ENCODE measurements around the gene EIF1AD. TPM values are rescaled to one million over a fixed set of nuclear protein-coding genes. Genes with fewer than 3 reads are reported as not detected.
A peak's percentile ranks its signal among the peaks of the same experiment; 100 is the strongest.

EIF1AD gene
- total RNA-seq, 1 experiment from 2014 or later: 64.6 TPM

GRCh38 chr11:66048547-66049323 lies 46.8 kb upstream of the EIF1AD start, which contains the start of gene GAL3ST3:
Gene GAL3ST3, minus strand, starts transcription at chr11:66049161. Its CDS starts 3,746 bp downstream, at chr11:66045415.
- intact Hi-C loops (cut with micrococcal nuclease; ENCODE audit: unreplicated experiment): no loop called here
- no peak for TF ChIP-seq TCF7L2 (IDR thresholded peaks at IDR 0.05; ENCODE audit: low read depth, low read length)
- POLR2A ChIA-PET: no interaction called here
- ATAC-seq: no peak
- in situ Hi-C loops (cut with HindIII; ENCODE audit: low pct_unique_long_range_greater_than_20kb, low sequenced_read_pairs): no loop called here
- peak within 1 kb of the TSS in 1 of 2 experiments; percentile 15; a peak in 1 of 4 replicates for H3K4me3 ChIP-seq (ENCODE audit: low read depth in 2 of 2, low read length in 2 of 2)
- H3K27ac ChIP-seq (ENCODE audit: low read length): no peak within 1 kb of the TSS
- H3K27me3 ChIP-seq (ENCODE audit: control insufficient read depth, insufficient read depth, low read length): no peaks in the 10 kb centered on the region
- peaks cover 3% of the 10 kb centered on the region; the same call in 1 of the 2 replicates for H3K36me3 ChIP-seq (ENCODE audit: control insufficient read depth, insufficient read depth, low read length)
- CTCF ChIA-PET: no interaction called here
- H3K9me3 ChIP-seq (ENCODE audit: control insufficient read depth, insufficient read depth, low read depth, low read length): no peaks in the 10 kb centered on the region
- no peak for DNase-seq (ENCODE audit: low read depth, low spot score)
- BruUV-seq (replicated peaks): no TSS peak
- peaks cover 20% of the 10 kb centered on the region for H3K4me1 ChIP-seq (ENCODE audit: control insufficient read depth, insufficient read depth, low read length)

DNA sequence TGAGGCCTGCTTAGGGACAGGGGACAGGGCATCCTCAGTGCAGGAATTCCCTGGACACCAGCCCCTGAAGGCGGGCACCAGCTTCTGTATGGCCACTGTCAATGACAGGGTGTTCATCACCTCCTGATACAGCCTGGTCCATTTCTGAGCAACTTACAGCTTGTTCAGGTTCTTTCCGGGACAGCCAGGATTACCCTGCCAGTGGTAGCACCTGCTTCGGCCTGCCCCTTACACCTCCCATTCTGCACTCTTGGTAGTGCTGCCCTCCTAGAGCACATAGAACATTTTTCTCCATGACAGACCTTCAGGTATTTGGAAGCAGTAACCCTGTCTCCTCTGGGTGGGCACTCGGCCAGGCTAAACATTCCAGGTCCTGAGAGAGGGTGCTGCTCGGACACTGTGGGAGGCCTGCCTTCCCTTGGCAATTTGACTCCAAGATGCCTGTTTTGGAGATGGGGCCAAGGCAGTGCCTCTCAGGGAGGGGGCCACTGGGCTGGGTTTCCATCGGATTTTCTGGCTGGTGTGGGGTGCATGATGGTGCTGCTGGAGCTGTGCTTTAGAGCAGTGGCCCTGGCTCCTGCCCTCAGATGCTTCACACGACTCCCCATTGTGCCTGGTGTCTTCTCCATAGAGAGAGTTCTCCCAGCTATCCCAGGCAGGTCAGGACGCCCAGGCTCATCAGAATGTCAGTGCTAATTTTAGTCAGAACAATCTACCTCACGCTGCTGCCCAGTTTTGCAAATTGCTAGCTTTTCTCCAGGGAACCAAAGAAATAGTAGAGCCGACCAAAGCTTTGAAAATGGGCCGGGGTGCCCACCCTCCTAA lies 45.8 kb upstream of the EIF1AD start:
- Histone ChIP-seq H3K9me3 (ENCODE audit: control insufficient read depth, insufficient read depth, low read depth, low read length) (no peaks in the 10 kb centered on the region), H3K4me1 (ENCODE audit: control insufficient read depth, insufficient read depth, low read length) (peaks cover 14% of the 10 kb centered on the region), H3K4me3 (ENCODE audit: low read depth in 2 of 2, low read length in 2 of 2) (no peak overlapping the region), H3K36me3 (ENCODE audit: control insufficient read depth, insufficient read depth, low read length) (peaks cover under 1% of the 10 kb centered on the region; the same call in 1 of the 2 replicates), H3K27ac (ENCODE audit: low read length) (no peak overlapping the region), H3K27me3 (ENCODE audit: control insufficient read depth, insufficient read depth, low read length) (no peaks in the 10 kb centered on the region)
- ATAC-seq: no peak
- DNase-seq (ENCODE audit: low read depth, low spot score): no peak
- ChIA-PET POLR2A (interaction anchor here (1.3 kb wide), 1 partner anchor 157 kb away, joined by 4 read pairs; no protein-coding TSS in a partner anchor), CTCF (interaction anchor here (0.8 kb wide), 1 partner anchor 19 kb away, joined by 8 read pairs; no protein-coding TSS in a partner anchor)
- no TSS peak for BruUV-seq (replicated peaks)
- in situ Hi-C loops (cut with HindIII; ENCODE audit: low pct_unique_long_range_greater_than_20kb, low sequenced_read_pairs): no loop called here
- TF ChIP-seq SIN3A (IDR thresholded peaks at IDR 0.05; ENCODE audit: borderline replicate concordance, insufficient read depth, low read depth, low read length) (no peak), POLR2AphosphoS5 (IDR thresholded peaks at IDR 0.05; ENCODE audit: low read depth, low read length) (no peak), CTCF (IDR thresholded peaks at IDR 0.05) (no peak), TCF7L2 (IDR thresholded peaks at IDR 0.05; ENCODE audit: low read depth, low read length) (no peak)
- TF ChIP-seq, protein P1, sequence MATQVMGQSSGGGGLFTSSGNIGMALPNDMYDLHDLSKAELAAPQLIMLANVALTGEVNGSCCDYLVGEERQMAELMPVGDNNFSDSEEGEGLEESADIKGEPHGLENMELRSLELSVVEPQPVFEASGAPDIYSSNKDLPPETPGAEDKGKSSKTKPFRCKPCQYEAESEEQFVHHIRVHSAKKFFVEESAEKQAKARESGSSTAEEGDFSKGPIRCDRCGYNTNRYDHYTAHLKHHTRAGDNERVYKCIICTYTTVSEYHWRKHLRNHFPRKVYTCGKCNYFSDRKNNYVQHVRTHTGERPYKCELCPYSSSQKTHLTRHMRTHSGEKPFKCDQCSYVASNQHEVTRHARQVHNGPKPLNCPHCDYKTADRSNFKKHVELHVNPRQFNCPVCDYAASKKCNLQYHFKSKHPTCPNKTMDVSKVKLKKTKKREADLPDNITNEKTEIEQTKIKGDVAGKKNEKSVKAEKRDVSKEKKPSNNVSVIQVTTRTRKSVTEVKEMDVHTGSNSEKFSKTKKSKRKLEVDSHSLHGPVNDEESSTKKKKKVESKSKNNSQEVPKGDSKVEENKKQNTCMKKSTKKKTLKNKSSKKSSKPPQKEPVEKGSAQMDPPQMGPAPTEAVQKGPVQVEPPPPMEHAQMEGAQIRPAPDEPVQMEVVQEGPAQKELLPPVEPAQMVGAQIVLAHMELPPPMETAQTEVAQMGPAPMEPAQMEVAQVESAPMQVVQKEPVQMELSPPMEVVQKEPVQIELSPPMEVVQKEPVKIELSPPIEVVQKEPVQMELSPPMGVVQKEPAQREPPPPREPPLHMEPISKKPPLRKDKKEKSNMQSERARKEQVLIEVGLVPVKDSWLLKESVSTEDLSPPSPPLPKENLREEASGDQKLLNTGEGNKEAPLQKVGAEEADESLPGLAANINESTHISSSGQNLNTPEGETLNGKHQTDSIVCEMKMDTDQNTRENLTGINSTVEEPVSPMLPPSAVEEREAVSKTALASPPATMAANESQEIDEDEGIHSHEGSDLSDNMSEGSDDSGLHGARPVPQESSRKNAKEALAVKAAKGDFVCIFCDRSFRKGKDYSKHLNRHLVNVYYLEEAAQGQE (IDR thresholded peaks at IDR 0.05; ENCODE audit: insufficient read depth in 1 of 2, low read depth in 2 of 2, low read length in 1 of 2): no peak
- intact Hi-C loops (cut with micrococcal nuclease; ENCODE audit: unreplicated experiment): no loop called here
